Neutrophil (primary cell): ENCODE results near the gene SHB.

Experiments
- H3K27ac ChIP-seq: fragments of 200-600 bp; sonication (generic); 2 replicates; pipeline ENCODE4 v1.5.1; 2016; ENCODE audit warnings: mild to moderate bottlenecking, moderate library complexity
- H3K27me3 ChIP-seq: fragments of 200-600 bp; sonication (generic); 2 replicates; pipeline ENCODE4 v1.6.0; 2016; ENCODE audit warnings: mild to moderate bottlenecking
- H3K36me3 ChIP-seq: fragments of 200-600 bp; sonication (generic); 2 replicates; pipeline ENCODE4 v1.5.1; 2017
- H3K4me1 ChIP-seq, 2 experiments: fragments of 200-600 bp in 1 of 2; sonication (generic) in 1 of 2; 1 replicate in 1 of 2; 2 replicates in 1 of 2; pipeline versions ENCODE4 v1.5.1 to v1.6.1; 2013 to 2016; ENCODE audit warnings: low read depth in 1 of 2, low read length in 1 of 2, mild to moderate bottlenecking in 1 of 2, moderate library complexity in 1 of 2; ENCODE audit not compliant: control insufficient read depth in 1 of 2, insufficient read depth in 1 of 2
- H3K4me3 ChIP-seq, 2 experiments: fragments of 200-600 bp in 1 of 2; sonication (generic) in 1 of 2; 1 replicate in 1 of 2; 2 replicates in 1 of 2; pipeline ENCODE4 v1.5.1; 2013 to 2016; ENCODE audit warnings: low read depth in 1 of 2, low read length in 1 of 2, mild to moderate bottlenecking in 1 of 2, moderate library complexity in 1 of 2
- H3K9me3 ChIP-seq: fragments of 200-600 bp; sonication (generic); 2 replicates; pipeline ENCODE4 v1.5.1; 2016
- CTCF ChIP-seq: fragments of 200-600 bp; sonication (generic); IDR thresholded peaks from 2 replicates; pipeline ENCODE4 v1.5.1; 2016; ENCODE audit warnings: antibody characterized with exemption

The SHB gene

DNA sequence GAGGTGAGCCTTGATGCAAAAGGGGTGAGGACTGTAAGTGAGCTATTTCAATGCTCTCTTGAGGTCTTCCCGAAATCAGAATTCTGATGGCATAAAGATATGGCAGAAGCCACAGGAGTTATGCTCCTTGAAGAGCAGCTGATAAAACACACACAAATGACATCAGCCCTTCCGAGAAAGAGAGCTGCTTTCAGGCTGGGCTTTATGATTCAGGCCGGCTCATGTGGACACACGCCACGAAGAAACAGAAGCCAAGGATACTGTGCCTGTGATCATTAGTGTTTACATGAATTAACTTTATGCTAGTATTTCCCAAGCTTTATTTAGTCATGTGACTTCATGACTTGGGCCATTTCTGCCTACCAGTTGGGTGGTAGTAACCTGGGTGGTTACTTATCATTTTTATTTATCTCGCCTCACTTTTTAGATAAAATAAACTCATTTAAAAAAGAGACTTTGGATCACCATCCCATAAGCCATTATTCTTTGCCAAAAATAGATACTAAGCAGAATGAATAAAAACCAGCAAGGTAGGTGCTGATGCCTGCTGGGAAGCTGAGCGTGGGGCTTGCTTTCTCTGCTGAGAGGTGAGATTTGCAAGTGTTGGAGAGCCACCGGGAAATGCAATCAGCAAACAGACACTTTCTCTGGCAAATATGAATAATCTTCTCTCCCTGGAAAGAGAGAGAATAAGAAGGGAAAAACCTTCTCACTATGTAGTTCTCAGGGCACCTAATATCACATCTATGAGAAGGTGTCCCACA, 92.1 kb downstream of the SHB start:
- no peak for TF ChIP-seq CTCF
- no peaks in the 10 kb centered on the region for H3K4me1 ChIP-seq
- H3K36me3 ChIP-seq = no peaks in the 10 kb centered on the region
- no peaks in the 10 kb centered on the region for H3K9me3 ChIP-seq
- peaks cover 4% of the 10 kb centered on the region for H3K27me3 ChIP-seq
- H3K27ac ChIP-seq = no peak overlapping the region
- no peak overlapping the region for H3K4me3 ChIP-seq

GRCh38 chr9:37975639-37976038, 93.4 kb downstream of the SHB start:
- Histone ChIP-seq H3K4me1 (no peaks in the 10 kb centered on the region), H3K9me3 (no peaks in the 10 kb centered on the region), H3K36me3 (no peaks in the 10 kb centered on the region), H3K27me3 (peaks cover 4% of the 10 kb centered on the region), H3K27ac (no peak overlapping the region), H3K4me3 (no peak overlapping the region)
- no peak for TF ChIP-seq CTCF

DNA sequence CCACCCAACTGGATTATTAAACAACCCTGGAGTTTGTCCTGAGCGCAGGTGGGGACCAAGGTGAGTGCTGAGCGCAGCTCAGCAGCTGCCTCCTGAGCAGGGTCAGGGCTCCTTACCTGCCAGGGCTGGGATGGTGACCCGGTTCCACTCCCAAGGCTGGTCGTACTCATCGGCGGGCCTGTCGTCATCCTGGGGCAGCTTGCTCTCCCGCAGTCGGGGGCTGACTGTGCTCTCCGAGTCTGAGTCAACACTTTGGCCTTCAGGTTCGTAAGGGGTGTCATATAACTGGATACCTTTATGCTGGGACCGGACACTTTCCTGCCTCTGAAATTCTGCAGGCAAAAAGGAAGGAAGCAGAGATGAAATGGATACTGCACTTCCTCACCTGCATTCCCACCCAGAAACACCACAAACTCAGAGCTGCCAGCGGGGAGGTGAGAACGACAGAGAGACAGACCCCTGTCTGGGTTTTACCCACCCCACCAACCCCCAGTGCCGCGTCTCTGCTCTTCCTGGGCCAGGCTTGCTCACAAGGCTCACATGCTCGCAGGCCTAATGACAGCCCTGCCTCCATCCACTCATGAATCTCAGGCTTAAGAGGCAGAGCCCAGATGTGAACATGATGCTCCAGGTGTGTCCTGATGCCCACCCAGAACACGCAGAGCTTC, 94.4 kb downstream of the SHB start:
- no peak for TF ChIP-seq CTCF
- no peaks in the 10 kb centered on the region for H3K9me3 ChIP-seq
- H3K36me3 ChIP-seq = no peaks in the 10 kb centered on the region
- H3K27ac ChIP-seq = no peak overlapping the region
- no peaks in the 10 kb centered on the region for H3K4me1 ChIP-seq
- no peak overlapping the region for H3K4me3 ChIP-seq
- H3K27me3 ChIP-seq = peaks cover 4% of the 10 kb centered on the region

DNA sequence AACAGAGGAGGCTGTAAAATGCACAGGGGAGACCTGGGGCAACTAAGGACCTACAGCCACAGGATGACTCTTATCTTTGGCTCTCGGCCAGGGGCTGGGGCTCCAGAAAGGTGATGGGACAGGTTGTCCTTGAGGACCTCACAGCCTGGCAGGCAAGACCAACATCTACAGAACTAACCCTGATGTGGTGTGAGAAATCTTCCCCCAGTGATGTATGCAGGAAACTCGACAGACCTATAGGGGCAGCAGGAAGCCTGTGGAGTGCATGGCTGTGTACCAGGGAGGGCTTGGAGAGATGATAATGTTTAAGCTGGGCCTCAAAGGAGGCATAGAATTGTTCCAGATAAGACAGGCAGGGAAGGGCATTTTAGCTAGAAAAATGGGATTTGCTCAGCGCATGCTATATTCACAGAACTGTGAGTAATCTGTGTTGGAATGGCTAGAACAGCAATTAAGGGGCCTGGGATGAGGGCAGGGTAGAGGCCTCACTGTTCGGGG, 96.6 kb downstream of the SHB start:
- no peaks in the 10 kb centered on the region for H3K27me3 ChIP-seq
- no peaks in the 10 kb centered on the region for H3K36me3 ChIP-seq
- H3K4me3 ChIP-seq = no peak overlapping the region
- no peak for TF ChIP-seq CTCF
- no peaks in the 10 kb centered on the region for H3K9me3 ChIP-seq
- no peak overlapping the region for H3K27ac ChIP-seq
- H3K4me1 ChIP-seq = peaks cover 2 to 22% of the 10 kb centered on the region in 2 experiments

GRCh38 chr9:37971691-37972090, 97.3 kb downstream of the SHB start:
- Histone ChIP-seq H3K9me3 (no peaks in the 10 kb centered on the region), H3K27me3 (no peaks in the 10 kb centered on the region), H3K27ac (no peak overlapping the region), H3K4me3 (no peak overlapping the region), H3K36me3 (no peaks in the 10 kb centered on the region), H3K4me1 (peaks cover 9 to 29% of the 10 kb centered on the region in 2 experiments)
- TF ChIP-seq CTCF = no peak
